ENCODE data around the gene NRP1. TPM values are rescaled to one million over a fixed set of nuclear protein-coding genes. Genes with fewer than 3 reads are reported as not detected.

NRP1 gene
- total RNA-seq, 4 donors from 2014 or later = 20.4 to 29.0 (median 22.1) TPM

GRCh38 chr10:33365301-33365700, 30.8 kb upstream of the NRP1 start:
- no peaks in the 10 kb centered on the region for H3K4me1 ChIP-seq
- no peak for TF ChIP-seq POLR2A (IDR thresholded peaks at IDR 0.05)
- no peak for TF ChIP-seq CTCF (IDR thresholded peaks at IDR 0.05 in 4 of 5, conservative IDR thresholded peaks at IDR 0.05 in 1 of 5)
- H3K36me3 ChIP-seq = no peaks in the 10 kb centered on the region
- in situ Hi-C loops (cut with MboI; ENCODE audit: low sequenced_read_pairs in 4 of 4) = no loop called here
- H3K27me3 ChIP-seq = no peaks in the 10 kb centered on the region
- no peak for DNase-seq
- no peak overlapping the region for H3K27ac ChIP-seq
- intact Hi-C loops (cut with DNase I; ENCODE audit: low total_unique reads) = no loop called here
- no peak for ATAC-seq
- H3K9me3 ChIP-seq = no peaks in the 10 kb centered on the region
- H3K4me3 ChIP-seq = no peak overlapping the region

GRCh38 chr10:33363106-33363505, 28.6 kb upstream of the NRP1 start:
- no peaks in the 10 kb centered on the region for H3K4me1 ChIP-seq
- no peak for DNase-seq
- no peaks in the 10 kb centered on the region for H3K9me3 ChIP-seq
- H3K27me3 ChIP-seq = no peaks in the 10 kb centered on the region
- intact Hi-C loops (cut with DNase I; ENCODE audit: low total_unique reads) (no loop called here), in situ Hi-C loops (cut with MboI; ENCODE audit: low sequenced_read_pairs in 4 of 4) (no loop called here)
- no peak for TF ChIP-seq CTCF (IDR thresholded peaks at IDR 0.05 in 4 of 5, conservative IDR thresholded peaks at IDR 0.05 in 1 of 5)
- H3K36me3 ChIP-seq = no peaks in the 10 kb centered on the region
- H3K4me3 ChIP-seq = no peak overlapping the region
- ATAC-seq = no peak
- H3K27ac ChIP-seq = no peak overlapping the region

GRCh38 chr10:33358016-33358415, 23.5 kb upstream of the NRP1 start:
- in situ Hi-C loops (cut with MboI; ENCODE audit: low sequenced_read_pairs in 4 of 4) = no loop called here

GRCh38 chr10:33355274-33355673, 20.8 kb upstream of the NRP1 start:
- no peak for DNase-seq
- no peak for ATAC-seq
- H3K9me3 ChIP-seq = no peaks in the 10 kb centered on the region
- H3K4me3 ChIP-seq = no peak overlapping the region
- no peaks in the 10 kb centered on the region for H3K27me3 ChIP-seq
- no peak overlapping the region for H3K27ac ChIP-seq
- intact Hi-C loops (cut with DNase I; ENCODE audit: low total_unique reads) = no loop called here
- no peaks in the 10 kb centered on the region for H3K36me3 ChIP-seq
- in situ Hi-C loops (cut with MboI; ENCODE audit: low sequenced_read_pairs in 4 of 4) = no loop called here
- H3K4me1 ChIP-seq = no peaks in the 10 kb centered on the region
- no peak for TF ChIP-seq POLR2A (IDR thresholded peaks at IDR 0.05)
- TF ChIP-seq CTCF (IDR thresholded peaks at IDR 0.05 in 4 of 5, conservative IDR thresholded peaks at IDR 0.05 in 1 of 5) = no peak

More at GRCh38 chr10:33358016-33358415, 23.5 kb upstream of the NRP1 start:
- DNase-seq (no peak), ATAC-seq (no peak)
- Histone ChIP-seq H3K27ac (no peak overlapping the region), H3K4me3 (no peak overlapping the region), H3K27me3 (no peaks in the 10 kb centered on the region), H3K9me3 (no peaks in the 10 kb centered on the region), H3K4me1 (no peaks in the 10 kb centered on the region), H3K36me3 (no peaks in the 10 kb centered on the region)
- TF ChIP-seq CTCF (IDR thresholded peaks at IDR 0.05 in 4 of 5, conservative IDR thresholded peaks at IDR 0.05 in 1 of 5) = no peak
- no peak for TF ChIP-seq POLR2A (IDR thresholded peaks at IDR 0.05)
- intact Hi-C loops (cut with DNase I; ENCODE audit: low total_unique reads) = no loop called here

- in situ Hi-C loops (cut with MboI; ENCODE audit: low sequenced_read_pairs in 4 of 4) = no loop called here
Measured at GRCh38 chr10:33353853-33354252, 19.4 kb upstream of the NRP1 start.

More at GRCh38 chr10:33353853-33354252, 19.4 kb upstream of the NRP1 start:
- Histone ChIP-seq H3K36me3 (no peaks in the 10 kb centered on the region), H3K27ac (no peak overlapping the region), H3K4me1 (no peaks in the 10 kb centered on the region), H3K9me3 (no peaks in the 10 kb centered on the region), H3K27me3 (no peaks in the 10 kb centered on the region), H3K4me3 (no peak overlapping the region)
- TF ChIP-seq POLR2A (IDR thresholded peaks at IDR 0.05) (no peak), CTCF (IDR thresholded peaks at IDR 0.05 in 4 of 5, conservative IDR thresholded peaks at IDR 0.05 in 1 of 5) (no peak)
- no peak for ATAC-seq
- DNase-seq = no peak
- intact Hi-C loops (cut with DNase I; ENCODE audit: low total_unique reads) = no loop called here
